DND-41 (cell line): Measurements from ENCODE around the gene SERINC4.
"Not testable (repeated sequence)": the region's sequence is repeated elsewhere in the genome, so short reads cannot be mapped to it uniquely, and the experiment has no call there.

Experiments
- ATAC-seq: fragments of 200-7000 bp; cut with Tn5 transposase; 3 replicates; pipeline ENCODE4 v1.9.1; 2021; ENCODE audit warnings: low read depth; ENCODE audit not compliant: insufficient read depth
- DNase-seq: peaks from one replicate; pipeline ENCODE4 v3.0.0-alpha.2; 2020
- H2AFZ ChIP-seq: 2 replicates; pipeline ENCODE4 v1.6.0; 2012; ENCODE audit warnings: low read depth, low read length
- H3K27ac ChIP-seq: 2 replicates; pipeline ENCODE4 v1.5.1; 2012; ENCODE audit warnings: low read length, inconsistent platforms
- H3K27me3 ChIP-seq: fragments of 200-600 bp; sonication (generic); 2 replicates; pipeline ENCODE4 v1.6.0; 2012; ENCODE audit warnings: low read length, mild to moderate bottlenecking, inconsistent platforms; ENCODE audit not compliant: insufficient read depth, poor library complexity
- H3K36me3 ChIP-seq: 2 replicates; pipeline ENCODE4 v1.5.1; 2012; ENCODE audit warnings: low read length, inconsistent platforms; ENCODE audit not compliant: insufficient read depth
- H3K4me1 ChIP-seq: 2 replicates; pipeline ENCODE4 v1.5.1; 2012; ENCODE audit warnings: mild to moderate bottlenecking, low read length; ENCODE audit not compliant: insufficient read depth
- H3K4me2 ChIP-seq: 2 replicates; pipeline ENCODE4 v1.6.0; 2012; ENCODE audit warnings: mild to moderate bottlenecking, moderate library complexity, low read length, inconsistent platforms; ENCODE audit not compliant: insufficient read depth
- H3K4me3 ChIP-seq, 2 experiments: fragments of 200-600 bp in 1 of 2; shearing (Covaris generic) in 1 of 2; 2 replicates each; pipeline ENCODE4 v1.5.1; 2012 to 2016; ENCODE audit warnings: inconsistent platforms in 2 of 2, low read length in 2 of 2, mild to moderate bottlenecking in 2 of 2, low read depth in 1 of 2, moderate library complexity in 1 of 2
- H3K79me2 ChIP-seq: 2 replicates; pipeline ENCODE4 v1.6.0; 2012; ENCODE audit warnings: low read length, inconsistent platforms; ENCODE audit not compliant: insufficient read depth
- H3K9ac ChIP-seq: 2 replicates; pipeline ENCODE4 v1.6.0; 2012; ENCODE audit warnings: low read depth, mild to moderate bottlenecking, inconsistent platforms, low read length, moderate library complexity
- H3K9me3 ChIP-seq: 2 replicates; pipeline ENCODE4 v1.5.1; 2012; ENCODE audit warnings: low read length, moderate library complexity, mild to moderate bottlenecking, inconsistent platforms; ENCODE audit not compliant: insufficient read depth, severe bottlenecking
- H4K20me1 ChIP-seq: 2 replicates; pipeline ENCODE4 v1.6.0; 2012; ENCODE audit warnings: low read length; ENCODE audit not compliant: insufficient read depth
- CTCF ChIP-seq: IDR thresholded peaks from 2 replicates; pipeline ENCODE4 v1.5.1; 2012; ENCODE audit warnings: borderline replicate concordance, low read length, moderate library complexity, mild to moderate bottlenecking; ENCODE audit not compliant: poor library complexity, severe bottlenecking; ENCODE audit errors: extremely low read depth
- EZH2 ChIP-seq: IDR thresholded peaks from 3 replicates; pipeline ENCODE4 v1.6.1; 2012; ENCODE audit warnings: borderline replicate concordance, low read depth, mild to moderate bottlenecking, moderate library complexity, low read length, inconsistent platforms; ENCODE audit not compliant: severe bottlenecking

SERINC4 gene

GRCh38 chr15:43751885-43752284 is 48.1 kb downstream of the SERINC4 start:
- H3K4me2 ChIP-seq = no peak overlapping the region
- TF ChIP-seq EZH2 = no peak
- TF ChIP-seq CTCF = no peak
- ATAC-seq = no peak
- no peaks in the 10 kb centered on the region for H3K27me3 ChIP-seq
- H3K9ac ChIP-seq = no peak overlapping the region
- H4K20me1 ChIP-seq = peaks cover 49% of the 10 kb centered on the region
- peaks cover 95% of the 10 kb centered on the region for H3K79me2 ChIP-seq
- no peak overlapping the region for H3K4me3 ChIP-seq
- peaks cover 40% of the 10 kb centered on the region for H3K4me1 ChIP-seq
- H2AFZ ChIP-seq = no peak overlapping the region
- no peak for DNase-seq
- no peak overlapping the region for H3K27ac ChIP-seq
- no peaks in the 10 kb centered on the region for H3K9me3 ChIP-seq
- H3K36me3 ChIP-seq = peaks cover 60% of the 10 kb centered on the region

GRCh38 chr15:43749690-43750345 is 50.2 kb downstream of the SERINC4 start:
- peaks cover 49% of the 10 kb centered on the region for H4K20me1 ChIP-seq
- TF ChIP-seq CTCF (no peak), EZH2 (no peak)
- H2AFZ ChIP-seq = no peak overlapping the region
- peak overlapping the region; percentile 16 to 57; a peak in 3 of 4 replicates for H3K4me3 ChIP-seq
- ATAC-seq (peak; percentile 54), DNase-seq (peak; percentile 58)
- no peaks in the 10 kb centered on the region for H3K27me3 ChIP-seq
- H3K4me1 ChIP-seq = peaks cover 44% of the 10 kb centered on the region
- H3K4me2 ChIP-seq = peak overlapping the region; percentile 64
- peak overlapping the region; percentile 55 for H3K9ac ChIP-seq
- H3K79me2 ChIP-seq = peaks cover 88% of the 10 kb centered on the region
- H3K36me3 ChIP-seq = peaks cover 42% of the 10 kb centered on the region
- H3K27ac ChIP-seq = peak overlapping the region; percentile 62
- H3K9me3 ChIP-seq = no peaks in the 10 kb centered on the region

- Histone ChIP-seq H3K79me2 (peaks cover 74% of the 10 kb centered on the region), H3K9me3 (no peaks in the 10 kb centered on the region), H3K4me1 (peaks cover 44% of the 10 kb centered on the region), H3K36me3 (peaks cover 28% of the 10 kb centered on the region), H3K4me2 (peak overlapping the region; percentile 79), H4K20me1 (peaks cover 44% of the 10 kb centered on the region), H3K9ac (peak overlapping the region; percentile 92), H3K4me3 (peak overlapping the region in 1 of 2 experiments; percentile 79; a peak in 2 of 4 replicates), H3K27me3 (no peaks in the 10 kb centered on the region), H2AFZ (no peak overlapping the region), H3K27ac (peak overlapping the region; percentile 32; the same call in 1 of the 2 replicates)
- DNase-seq (no peak), ATAC-seq (no peak)
- TF ChIP-seq EZH2 = no peak
- no peak for TF ChIP-seq CTCF
Observed at GRCh38 chr15:43748376-43748775, 51.6 kb downstream of the SERINC4 start.

DNA sequence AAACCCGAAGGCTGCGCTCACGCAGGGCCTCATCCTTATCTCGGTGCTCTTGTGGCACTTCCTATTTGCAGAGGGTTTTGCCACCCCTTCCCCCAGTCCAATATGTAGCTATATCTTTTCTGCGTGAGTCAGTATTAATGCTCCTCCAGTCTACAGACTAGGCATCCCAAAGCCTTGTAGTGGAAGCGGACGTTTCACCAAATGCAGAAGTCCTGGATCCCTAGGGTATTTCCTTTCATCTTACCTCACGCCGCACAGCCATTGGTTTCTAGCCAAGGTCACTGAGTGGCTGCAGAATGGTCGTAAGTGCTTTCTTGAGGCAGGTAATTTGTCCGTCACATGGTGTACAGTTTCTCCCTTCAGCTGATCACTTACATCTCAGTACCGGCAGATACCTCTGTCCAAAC is 53.1 kb downstream of the SERINC4 start:
- not testable (repeated sequence) for H3K27me3 ChIP-seq, DNase-seq, H3K9me3 ChIP-seq
- H3K27ac ChIP-seq = peak overlapping the region; percentile 84
- peak overlapping the region; percentile 81; the same call in 1 of the 2 replicates for H2AFZ ChIP-seq
- peaks cover 42% of the 10 kb centered on the region for H3K4me1 ChIP-seq
- H4K20me1 ChIP-seq = peaks cover 29% of the 10 kb centered on the region; the same call in 1 of the 2 replicates
- peak overlapping the region; percentile 92 for H3K9ac ChIP-seq
- peaks cover 14% of the 10 kb centered on the region for H3K36me3 ChIP-seq
- ATAC-seq = peak; percentile 34
- H3K4me2 ChIP-seq = peak overlapping the region; percentile 79
- H3K79me2 ChIP-seq = peaks cover 60% of the 10 kb centered on the region
- peak overlapping the region; percentile 79 to 91 for H3K4me3 ChIP-seq

DNA sequence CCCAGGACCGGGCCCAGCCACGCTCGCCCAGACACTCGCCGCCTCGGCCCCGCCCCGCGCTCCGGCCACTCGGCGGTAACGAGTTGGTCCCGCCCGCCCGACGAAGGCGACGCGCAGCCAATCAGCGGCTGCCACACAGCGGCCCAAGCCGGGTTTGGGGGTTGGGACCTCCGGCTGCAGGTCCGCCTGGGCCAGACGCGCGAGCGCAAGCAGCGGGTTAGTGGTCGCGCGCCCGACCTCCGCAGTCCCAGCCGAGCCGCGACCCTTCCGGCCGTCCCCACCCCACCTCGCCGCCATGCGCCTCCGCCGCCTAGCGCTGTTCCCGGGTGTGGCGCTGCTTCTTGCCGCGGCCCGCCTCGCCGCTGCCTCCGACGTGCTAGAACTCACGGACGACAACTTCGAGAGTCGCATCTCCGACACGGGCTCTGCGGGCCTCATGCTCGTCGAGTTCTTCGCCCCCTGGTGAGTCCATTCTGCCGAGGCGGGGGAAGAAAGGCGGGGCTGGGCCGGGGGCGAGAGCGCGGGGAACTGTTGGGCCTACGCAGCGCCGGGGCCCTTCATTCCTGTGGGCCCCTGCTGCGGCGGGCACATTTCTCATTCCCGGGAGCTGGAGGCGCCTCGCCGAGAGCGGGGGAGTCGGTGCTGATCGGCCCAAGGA is 53.6 kb downstream of the SERINC4 start, which contains the start of gene PDIA3:
Gene PDIA3, plus strand, starts transcription at position 194 of the 658 bp plus-strand sequence. Its CDS starts 102 bp downstream, at position 296.
- not testable (repeated sequence) for H3K27me3 ChIP-seq, H3K9me3 ChIP-seq
- Histone ChIP-seq H3K4me1 (peaks cover 42% of the 10 kb centered on the region), H3K79me2 (peaks cover 54% of the 10 kb centered on the region), H3K36me3 (peaks cover 11% of the 10 kb centered on the region), H2AFZ (peak within 1 kb of the TSS; percentile 81), H3K4me2 (peak within 1 kb of the TSS; percentile 79), H4K20me1 (peaks cover 24% of the 10 kb centered on the region; the same call in 1 of the 2 replicates), H3K4me3 (peak within 1 kb of the TSS; percentile 79 to 91), H3K27ac (peak within 1 kb of the TSS; percentile 84), H3K9ac (peak within 1 kb of the TSS; percentile 92)
- ATAC-seq = peak; percentile 84
- peak; percentile 83 for DNase-seq
